GM12878 (cell line): ENCODE data around the gene SNX19. TPM values are rescaled to one million over a fixed set of nuclear protein-coding genes. Genes with fewer than 3 reads are reported as not detected.

Experiments
- ATAC-seq: fragments of 200-7000 bp; cut with Tn5 transposase; 3 replicates; pipeline ENCODE4 v1.9.1; 2020; ENCODE audit warnings: mild to moderate bottlenecking, moderate library complexity
- BruUV-seq: library from RNA; stranded (reverse); fragments of 400-500 nt; replicated peaks from 2 replicates; lab custom pipeline; 2021; lab: Mats Ljungman, UMichigan
- CTCF ChIA-PET: fragments of 300-600 bp; sonication (Branson Sonifier 250); formaldehyde crosslinking; extraction: SDS; loops from one replicate; lab custom pipeline; 2021; ENCODE audit warnings: inconsistent platforms; lab: Yijun Ruan, JAX
- POLR2A ChIA-PET: fragments of 350-600 bp; formaldehyde crosslinking; extraction: SDS; loops from one replicate; lab custom pipeline; 2021; ENCODE audit warnings: inconsistent platforms; lab: Charles Lee
- RAD21 ChIA-PET: fragments of 300-600 bp; sonication (Branson Sonifier 250); formaldehyde crosslinking; loops from one replicate; lab custom pipeline; 2023; ENCODE audit warnings: antibody characterized with exemption; ENCODE audit not compliant: unreplicated experiment; lab: Charles Lee
- SMC1A ChIA-PET: fragments of 300-600 bp; sonication (Branson Sonifier 250); formaldehyde crosslinking; loops from one replicate; lab custom pipeline; 2023; ENCODE audit not compliant: unreplicated experiment, uncharacterized antibody; lab: Charles Lee
- DNase-seq: peaks from one replicate; pipeline ENCODE4 v3.0.0-alpha.2; 2011; ENCODE audit warnings: low read depth, low spot score
- FAIRE-seq: peaks from 3 replicates; lab custom pipeline; 2011; peaks lifted over from hg19 to GRCh38; lab: Jason Lieb, UNC
- H2AFZ ChIP-seq: 2 replicates; pipeline ENCODE4 v1.6.0; 2011; ENCODE audit warnings: low read depth, low read length, control low read depth; ENCODE audit not compliant: control insufficient read depth
- H3K27ac ChIP-seq: 2 replicates; pipeline ENCODE4 v1.5.1; 2011; ENCODE audit warnings: control low read depth; ENCODE audit not compliant: control insufficient read depth, insufficient read depth
- H3K27me3 ChIP-seq, 2 experiments: replicated peaks in 1 of 2; 2 replicates each; pipeline versions ENCODE4 v1.6.0 to v1.6.1; 2011; ENCODE audit warnings: low read length in 1 of 2; ENCODE audit not compliant: control insufficient read depth in 2 of 2, insufficient read depth in 2 of 2
- H3K36me3 ChIP-seq, 2 experiments: 2 replicates each; pipeline ENCODE4 v1.5.1; 2011; ENCODE audit warnings: low read length in 1 of 2; ENCODE audit not compliant: control insufficient read depth in 2 of 2, insufficient read depth in 2 of 2
- H3K4me1 ChIP-seq: 2 replicates; pipeline ENCODE4 v1.6.1; 2011; ENCODE audit warnings: mild to moderate bottlenecking, low read length, moderate library complexity, mixed read lengths; ENCODE audit not compliant: control insufficient read depth, insufficient read depth
- H3K4me2 ChIP-seq: 2 replicates; pipeline ENCODE4 v1.6.0; 2011; ENCODE audit warnings: control low read depth; ENCODE audit not compliant: control insufficient read depth, insufficient read depth
- H3K4me3 ChIP-seq: fragments of 200-600 bp; sonication (generic); 2 replicates; pipeline ENCODE4 v1.5.1; 2016
- H3K79me2 ChIP-seq: 2 replicates; pipeline ENCODE4 v1.6.0; 2011; ENCODE audit warnings: low read length; ENCODE audit not compliant: control insufficient read depth, insufficient read depth
- H3K9ac ChIP-seq: 2 replicates; pipeline ENCODE4 v1.8.0; 2011; ENCODE audit warnings: low read length, control low read depth, mixed read lengths; ENCODE audit not compliant: control insufficient read depth, insufficient read depth
- H3K9me3 ChIP-seq: replicated peaks from 3 replicates; pipeline ENCODE4 v1.5.1; 2011; ENCODE audit warnings: mild to moderate bottlenecking, low read length; ENCODE audit not compliant: control insufficient read depth, insufficient read depth
- H4K20me1 ChIP-seq: 2 replicates; pipeline ENCODE4 v1.6.0; 2011; ENCODE audit not compliant: control insufficient read depth, insufficient read depth
- CUX1 ChIP-seq: IDR thresholded peaks from 2 replicates; pipeline ENCODE4 v1.6.1; 2012; ENCODE audit warnings: improper control_type of control experiment, low read depth, low read length; ENCODE audit not compliant: insufficient replicate concordance
- FOXM1 ChIP-seq: IDR thresholded peaks from 2 replicates; pipeline ENCODE4 v1.6.1; 2012; ENCODE audit warnings: low read depth, mild to moderate bottlenecking, inconsistent platforms, low read length, moderate library complexity
- GATAD2B ChIP-seq: fragments of 450-650 bp; conservative IDR thresholded peaks from 2 replicates; pipeline ENCODE4 v1.6.1; 2017; ENCODE audit warnings: low read depth, mild to moderate bottlenecking, moderate library complexity
- JUND ChIP-seq: IDR thresholded peaks from 2 replicates; pipeline ENCODE4 v1.6.1; 2012; ENCODE audit warnings: low read depth, mild to moderate bottlenecking, low read length, improper control_type of control experiment, moderate library complexity
- MTA2 ChIP-seq: fragments of 450-650 bp; IDR thresholded peaks from 2 replicates; pipeline ENCODE4 v1.6.1; 2016; ENCODE audit warnings: low read depth, mild to moderate bottlenecking, moderate library complexity
- NFYA ChIP-seq: IDR thresholded peaks from 2 replicates; pipeline ENCODE4 v1.6.1; 2011; ENCODE audit warnings: low read depth, mild to moderate bottlenecking, low read length, improper control_type of control experiment, borderline replicate concordance
- PBX3 ChIP-seq: IDR thresholded peaks from 2 replicates; pipeline ENCODE4 v1.6.1; 2011; ENCODE audit warnings: mild to moderate bottlenecking, low read depth, low read length, moderate library complexity; ENCODE audit not compliant: insufficient replicate concordance
- SMAD5 ChIP-seq: IDR thresholded peaks from 2 replicates; pipeline ENCODE4 v1.6.1; 2016; ENCODE audit warnings: antibody characterized with exemption, low read depth
- STAT1 ChIP-seq: fragments of 450-650 bp; conservative IDR thresholded peaks from 2 replicates; pipeline ENCODE4 v1.6.1; 2014; ENCODE audit warnings: antibody characterized with exemption, mild to moderate bottlenecking
- TAF1 ChIP-seq: IDR thresholded peaks from 2 replicates; pipeline ENCODE4 v1.6.1; 2011; ENCODE audit warnings: mild to moderate bottlenecking, low read depth, low read length, borderline replicate concordance
- ZZZ3 ChIP-seq: IDR thresholded peaks from 2 replicates; pipeline ENCODE4 v1.6.1; 2011; ENCODE audit warnings: low read depth; ENCODE audit not compliant: control insufficient read depth, insufficient read length
- WGBS: methylation state at CpG from one replicate; pipeline ENCODE4 v1.1.6; 2016; ENCODE audit warnings: low lambda C conversion rate; ENCODE audit not compliant: insufficient replicate concordance, insufficient coverage; ENCODE audit errors: missing lambda C conversion rate; 5-methylcytosine and 5-hydroxymethylcytosine counted together
- in situ Hi-C: fragments of 300-500 bp; cut with MboI; formaldehyde crosslinking; loops from 9 replicates; pipeline ENCODE4 v1.14.3; 2018; ENCODE audit warnings: mixed read lengths
- intact Hi-C: fragments of 100-400 bp; cut with micrococcal nuclease; formaldehyde crosslinking; loops from one replicate; pipeline ENCODE4 v1.14.2; 2022; ENCODE audit not compliant: unreplicated experiment
- polyA plus RNA-seq, 11 experiments: library from polyadenylated mRNA; depleted of rRNA in 4 of 11; unstranded in 6 of 11; stranded (reverse) in 5 of 11; fragments of >200 nt; fragmentation: Nextera tagmentation in 4 of 11; fragmentation: Illumina TruSeq in 1 of 11; extraction: Ambion mirVana in 4 of 11; extraction: Trizol in 1 of 11; gene quantifications; 1 replicate in 1 of 11; 2 replicates in 10 of 11; pipeline versions ENCODE4 v1.2.1 to v1.2.3, GENCODE V29; 2011 to 2016; ENCODE audit warnings: inconsistent platforms in 2 of 11, missing spikeins in 2 of 11, low read depth in 1 of 11
- total RNA-seq, 4 experiments: library from RNA; depleted of rRNA in 3 of 4; stranded (reverse); fragments of >200 nt in 3 of 4; fragmentation: Illumina TruSeq in 1 of 4; extraction: Trizol in 1 of 4; gene quantifications; 2 replicates each; pipeline versions ENCODE4 v1.2.1 to v1.2.3, GENCODE V29; 2013 to 2021
- TF ChIP-seq, protein P1 (sequence below): fragments of 150-350 bp; IDR thresholded peaks from 2 replicates; pipeline ENCODE4 v1.6.1; 2014; ENCODE audit warnings: mild to moderate bottlenecking, low read depth, low read length

The SNX19 gene
- total and polyA plus RNA-seq, 10 of the 15 experiments (the other 5 are each of a cell fraction or from before 2014, with no cell fraction given) = 3.0 to 46.9 (median 30.4) TPM

GRCh38 chr11:130906616-130907015, 9.7 kb downstream of the SNX19 start (continued):
- no peak for TF ChIP-seq CUX1
- TF ChIP-seq GATAD2B = no peak
- no peak for TF ChIP-seq STAT1
- TF ChIP-seq JUND = no peak
- TF ChIP-seq SMAD5 = no peak
- TF ChIP-seq, all 136 proteins: peak for 0

- intact Hi-C loops = no loop called here
Observed at GRCh38 chr11:130905512-130905911, 10.8 kb downstream of the SNX19 start.

More at GRCh38 chr11:130905512-130905911, 10.8 kb downstream of the SNX19 start:
- SMC1A ChIA-PET = no interaction called here
- in situ Hi-C loops = no loop called here
- Histone ChIP-seq H3K4me2 (no peak overlapping the region), H3K27ac (no peak overlapping the region), H3K9me3 (no peaks in the 10 kb centered on the region), H3K4me1 (no peaks in the 10 kb centered on the region), H3K79me2 (no peaks in the 10 kb centered on the region), H4K20me1 (no peaks in the 10 kb centered on the region), H3K36me3 (peaks cover 3 to 34% of the 10 kb centered on the region in 2 experiments), H3K27me3 (no peaks in the 10 kb centered on the region), H3K4me3 (no peak overlapping the region), H3K9ac (no peak overlapping the region), H2AFZ (no peak overlapping the region)
- WGBS = 99% methylated on average over 3 of the region's 3 CpGs
- ATAC-seq (no peak), FAIRE-seq (no peak), DNase-seq (no peak)
- BruUV-seq = no TSS peak
- CTCF ChIA-PET = interaction anchor here (1.0 to 4.3 kb wide), 3 partner anchors 11 to 18 kb away, joined by 3 to 26 read pairs (median 8); partner anchors contain the start of gene SNX19
- POLR2A ChIA-PET = no interaction called here
- TF ChIP-seq FOXM1 (no peak), MTA2 (no peak), PBX3 (no peak), NFYA (no peak), TAF1 (no peak), ZZZ3 (no peak)
- TF ChIP-seq, protein P1, sequence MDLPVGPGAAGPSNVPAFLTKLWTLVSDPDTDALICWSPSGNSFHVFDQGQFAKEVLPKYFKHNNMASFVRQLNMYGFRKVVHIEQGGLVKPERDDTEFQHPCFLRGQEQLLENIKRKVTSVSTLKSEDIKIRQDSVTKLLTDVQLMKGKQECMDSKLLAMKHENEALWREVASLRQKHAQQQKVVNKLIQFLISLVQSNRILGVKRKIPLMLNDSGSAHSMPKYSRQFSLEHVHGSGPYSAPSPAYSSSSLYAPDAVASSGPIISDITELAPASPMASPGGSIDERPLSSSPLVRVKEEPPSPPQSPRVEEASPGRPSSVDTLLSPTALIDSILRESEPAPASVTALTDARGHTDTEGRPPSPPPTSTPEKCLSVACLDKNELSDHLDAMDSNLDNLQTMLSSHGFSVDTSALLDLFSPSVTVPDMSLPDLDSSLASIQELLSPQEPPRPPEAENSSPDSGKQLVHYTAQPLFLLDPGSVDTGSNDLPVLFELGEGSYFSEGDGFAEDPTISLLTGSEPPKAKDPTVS = no peak
- RAD21 ChIA-PET = no interaction called here
